NCI-H748 treated with DMSO at 0.1 percent for 48 hours (cell line): ENCODE measurements around the gene PRR19.

Experiments used
- DNase-seq: peaks from one replicate; lab custom pipeline; 2025; lab: John Stamatoyannopoulos, UW

The PRR19 gene

DNA sequence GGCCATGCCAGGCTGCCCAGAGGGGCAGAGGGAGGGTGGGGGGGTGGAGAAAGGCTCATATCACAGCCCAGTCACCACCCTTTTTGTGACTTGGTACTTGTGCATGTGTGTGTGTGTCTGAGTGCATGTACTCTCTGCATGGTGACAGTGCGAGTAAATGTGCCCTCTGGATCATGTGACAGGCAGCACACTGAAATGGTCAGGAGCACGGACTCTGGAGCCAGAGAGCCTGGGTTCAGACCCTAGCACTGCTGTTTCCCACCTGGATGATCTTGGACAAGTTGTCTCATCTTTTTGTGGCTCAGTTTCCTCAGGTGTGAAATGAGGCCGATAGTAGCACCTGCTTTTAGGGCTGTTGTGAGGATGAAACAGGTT is 30.9 kb upstream of the PRR19 start:
- no peak for DNase-seq

DNA sequence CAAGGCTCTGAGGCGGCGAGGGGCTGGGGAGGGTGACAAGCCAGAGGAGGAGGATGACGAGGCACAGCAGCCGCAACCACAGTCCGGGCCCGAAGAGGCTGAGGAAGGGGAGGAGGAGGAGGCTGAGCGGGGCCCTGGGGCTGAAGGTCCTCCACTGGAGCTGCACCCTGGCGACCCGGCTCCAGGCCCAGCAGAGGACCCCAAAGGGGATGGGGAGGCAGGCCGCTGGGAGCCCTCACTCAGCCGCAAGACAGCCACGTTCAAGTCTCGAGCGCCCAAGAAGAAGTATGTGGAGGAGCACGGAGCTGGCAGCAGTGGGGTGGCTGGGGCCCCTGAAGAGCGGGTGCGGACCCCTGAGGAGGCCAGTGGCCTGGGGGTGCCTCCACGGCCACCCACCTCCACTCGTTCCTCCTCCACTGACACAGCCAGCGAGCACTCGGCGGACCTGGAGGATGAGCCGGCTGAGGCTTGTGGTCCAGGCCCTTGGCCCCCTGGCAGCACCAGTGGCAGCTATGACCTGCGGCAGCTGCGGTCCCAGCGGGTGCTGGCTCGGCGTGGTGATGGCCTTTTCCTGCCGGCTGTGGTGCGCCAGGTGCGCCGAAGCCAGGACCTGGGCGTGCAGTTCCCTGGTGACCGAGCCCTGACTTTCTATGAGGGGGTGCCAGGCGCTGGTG is 29.9 kb upstream of the PRR19 start:
- no peak for DNase-seq

DNA sequence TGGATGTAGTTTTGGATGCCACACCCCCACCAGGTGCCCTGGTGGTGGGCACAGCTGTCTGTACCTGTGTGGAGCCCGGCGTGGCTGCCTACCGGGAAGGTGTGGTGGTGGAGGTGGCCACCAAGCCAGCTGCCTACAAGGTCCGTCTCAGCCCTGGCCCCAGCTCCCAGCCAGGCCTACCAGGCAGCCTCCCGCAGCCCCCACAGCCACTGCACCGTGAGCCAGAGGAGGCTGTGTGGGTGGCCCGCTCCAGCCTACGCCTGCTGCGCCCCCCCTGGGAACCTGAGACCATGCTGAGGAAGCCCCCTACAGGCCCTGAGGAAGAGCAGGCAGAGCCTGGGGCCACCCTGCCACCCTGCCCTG is 29.4 kb upstream of the PRR19 start:
- no peak for DNase-seq

DNA sequence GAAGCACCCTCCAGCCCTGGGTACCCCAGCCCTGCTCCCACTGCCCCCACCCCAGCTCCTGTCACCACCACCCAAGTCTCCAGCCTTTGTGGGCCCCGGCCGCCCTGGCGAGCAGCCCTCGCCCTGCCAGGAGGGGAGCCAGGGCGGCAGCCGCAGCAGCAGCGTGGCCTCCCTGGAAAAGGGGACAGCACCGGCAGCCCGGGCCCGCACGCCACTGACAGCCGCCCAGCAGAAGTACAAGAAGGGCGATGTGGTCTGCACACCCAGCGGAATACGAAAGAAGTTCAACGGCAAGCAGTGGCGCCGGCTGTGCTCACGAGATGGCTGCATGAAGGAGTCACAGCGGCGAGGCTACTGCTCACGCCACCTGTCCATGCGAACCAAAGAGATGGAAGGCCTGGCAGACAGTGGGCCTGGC is 28.9 kb upstream of the PRR19 start:
- no peak for DNase-seq

DNA sequence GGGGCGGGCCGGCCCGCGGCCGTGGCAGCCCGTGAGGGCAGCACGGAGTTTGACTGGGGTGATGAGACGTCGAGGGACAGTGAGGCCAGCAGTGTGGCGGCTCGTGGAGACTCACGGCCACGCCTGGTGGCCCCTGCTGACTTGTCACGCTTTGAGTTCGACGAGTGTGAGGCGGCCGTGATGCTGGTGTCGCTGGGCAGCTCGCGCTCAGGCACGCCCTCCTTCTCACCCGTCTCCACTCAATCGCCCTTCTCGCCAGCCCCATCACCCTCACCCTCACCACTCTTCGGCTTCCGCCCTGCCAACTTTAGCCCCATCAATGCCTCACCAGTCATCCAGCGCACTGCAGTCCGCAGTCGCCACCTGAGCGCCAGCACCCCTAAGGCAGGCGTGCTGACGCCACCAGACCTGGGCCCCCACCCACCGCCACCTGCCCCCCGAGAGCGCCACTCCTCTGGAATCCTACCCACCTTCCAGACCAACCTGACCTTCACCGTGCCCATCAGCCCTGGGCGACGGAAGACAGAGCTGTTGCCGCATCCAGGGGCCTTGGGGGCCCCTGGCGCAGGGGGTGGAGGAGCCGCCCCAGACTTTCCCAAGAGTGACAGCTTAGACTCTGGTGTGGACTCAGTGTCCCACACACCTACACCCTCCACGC is 28.4 kb upstream of the PRR19 start:
- DNase-seq = no peak

DNA sequence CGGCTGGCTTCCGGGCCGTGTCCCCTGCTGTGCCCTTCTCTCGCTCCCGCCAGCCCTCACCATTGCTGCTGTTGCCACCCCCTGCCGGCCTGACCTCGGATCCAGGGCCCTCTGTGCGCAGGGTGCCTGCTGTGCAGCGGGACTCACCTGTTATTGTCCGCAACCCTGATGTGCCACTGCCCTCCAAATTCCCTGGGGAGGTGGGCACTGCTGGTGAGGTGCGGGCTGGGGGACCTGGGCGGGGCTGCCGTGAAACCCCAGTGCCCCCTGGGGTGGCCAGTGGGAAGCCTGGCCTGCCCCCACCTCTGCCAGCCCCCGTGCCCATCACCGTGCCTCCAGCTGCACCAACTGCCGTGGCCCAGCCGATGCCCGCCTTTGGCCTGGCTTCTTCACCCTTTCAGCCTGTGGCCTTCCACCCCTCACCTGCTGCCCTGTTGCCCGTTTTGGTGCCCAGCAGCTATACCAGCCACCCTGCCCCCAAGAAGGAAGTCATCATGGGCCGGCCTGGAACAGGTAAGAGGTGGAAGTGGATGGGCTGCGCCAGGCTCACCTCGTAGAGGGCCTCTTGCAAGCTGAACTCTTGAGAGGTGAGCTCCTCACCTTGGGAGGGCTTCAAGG is 27.8 kb upstream of the PRR19 start:
- DNase-seq = no peak

DNA sequence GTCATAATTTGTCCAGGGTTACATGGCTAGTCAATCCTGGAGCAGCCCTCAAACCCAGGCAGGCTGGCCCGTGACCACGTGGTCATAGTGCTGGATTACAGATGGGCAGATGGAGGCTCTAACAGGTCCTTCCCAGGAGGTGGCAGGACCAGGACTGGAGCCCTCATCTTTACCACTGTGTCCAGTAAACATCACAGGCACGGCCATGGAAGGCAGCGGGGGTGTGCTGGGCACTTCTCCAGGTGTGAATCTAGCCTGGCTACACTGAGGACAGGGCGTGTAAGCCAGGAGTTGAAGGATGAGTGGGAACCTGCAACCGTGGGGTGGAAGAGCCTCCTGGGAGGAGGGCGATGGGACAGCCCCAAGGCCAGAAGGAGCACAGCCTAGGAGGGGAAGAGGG is 26.8 kb upstream of the PRR19 start:
- no peak for DNase-seq

DNA sequence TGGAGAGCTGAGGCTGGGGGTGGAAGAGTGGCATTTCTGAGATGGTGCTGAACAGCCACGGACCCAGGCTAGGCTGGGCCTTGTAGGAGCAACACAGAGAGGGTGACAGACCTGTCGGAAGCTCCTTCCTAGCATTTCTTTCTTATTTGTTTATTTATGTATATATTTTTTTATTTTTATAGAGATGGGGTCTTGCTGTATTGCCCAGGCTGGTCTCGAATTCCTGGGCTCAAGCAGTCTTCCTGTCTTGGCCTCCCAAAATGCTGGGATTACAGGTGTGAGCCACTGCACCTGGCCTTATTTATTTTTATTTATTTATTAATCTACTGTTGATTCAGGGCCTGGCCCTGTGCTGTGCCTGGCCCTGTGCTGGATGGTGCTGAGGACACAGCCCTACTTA is 26.4 kb upstream of the PRR19 start:
- DNase-seq = no peak

DNA sequence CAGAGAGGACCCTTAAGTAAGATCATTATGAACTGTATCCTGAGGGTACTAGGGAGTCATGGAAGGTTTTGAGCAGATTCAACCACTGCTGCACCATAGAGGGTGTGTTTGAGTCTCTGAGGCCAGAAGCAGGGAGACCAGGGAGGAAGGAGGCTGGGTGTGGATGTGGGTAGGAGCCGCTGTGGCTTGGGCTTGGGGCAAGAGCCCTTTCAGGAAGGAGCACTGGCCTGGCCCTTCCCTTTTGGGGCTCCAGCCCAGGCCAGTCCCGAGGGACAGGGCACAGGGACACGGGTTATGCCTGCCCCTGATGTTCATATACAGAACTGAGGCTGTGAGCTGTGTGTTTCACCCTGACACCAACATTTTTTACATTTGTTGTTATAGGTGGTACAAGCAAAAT is 25.6 kb upstream of the PRR19 start:
- DNase-seq = no peak

DNA sequence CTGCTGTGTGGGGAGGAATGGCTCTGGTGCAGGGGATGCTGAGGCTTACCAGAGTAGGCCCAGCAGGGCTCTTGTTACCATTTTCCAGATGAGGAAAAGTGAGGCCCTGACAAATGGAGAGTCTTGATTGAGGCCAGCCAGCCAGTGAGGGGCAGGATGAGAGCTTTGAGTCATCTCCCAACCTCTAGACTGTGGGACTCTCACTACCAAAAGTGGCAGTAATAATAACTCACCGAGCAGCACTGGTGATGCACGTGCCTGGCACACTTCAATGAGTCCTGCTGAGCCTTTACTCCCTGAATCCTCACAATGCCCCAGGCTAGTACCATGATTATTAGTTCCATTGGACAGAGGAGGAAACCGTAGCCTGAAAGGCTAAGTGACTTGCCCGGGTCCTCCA is 25.1 kb upstream of the PRR19 start:
- no peak for DNase-seq

DNA sequence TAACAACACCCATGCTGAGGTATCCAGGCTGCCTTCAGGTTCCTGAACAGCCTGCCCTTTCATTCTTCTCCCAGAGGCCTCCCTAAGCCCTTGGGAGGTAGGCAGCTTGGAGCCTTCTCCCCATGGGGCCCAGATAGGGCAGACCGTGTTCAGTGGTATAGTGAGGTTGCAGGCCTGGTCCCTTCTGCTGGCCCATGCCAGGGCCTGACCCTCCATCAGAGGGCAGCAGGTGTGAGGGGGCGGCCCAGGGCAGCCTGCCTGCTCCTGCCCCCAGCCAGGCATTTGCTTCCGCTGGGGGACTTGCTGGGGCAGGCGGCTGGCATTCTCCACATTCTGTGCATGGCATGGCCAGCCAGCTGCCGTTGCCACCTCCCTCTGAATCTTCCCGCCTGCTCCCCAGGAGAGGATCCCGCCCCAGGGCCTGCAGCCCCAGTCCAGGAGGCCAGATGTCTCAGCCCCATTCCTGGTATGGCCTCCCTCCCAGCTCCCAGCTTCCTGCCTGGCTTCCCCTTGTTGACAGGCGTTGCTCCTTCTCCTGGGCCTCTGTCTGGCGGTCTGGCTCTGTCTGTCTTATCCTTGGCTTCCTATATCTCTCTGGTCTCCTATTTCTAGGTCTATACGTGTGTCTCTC is 24.0 kb upstream of the PRR19 start:
- DNase-seq = no peak

DNA sequence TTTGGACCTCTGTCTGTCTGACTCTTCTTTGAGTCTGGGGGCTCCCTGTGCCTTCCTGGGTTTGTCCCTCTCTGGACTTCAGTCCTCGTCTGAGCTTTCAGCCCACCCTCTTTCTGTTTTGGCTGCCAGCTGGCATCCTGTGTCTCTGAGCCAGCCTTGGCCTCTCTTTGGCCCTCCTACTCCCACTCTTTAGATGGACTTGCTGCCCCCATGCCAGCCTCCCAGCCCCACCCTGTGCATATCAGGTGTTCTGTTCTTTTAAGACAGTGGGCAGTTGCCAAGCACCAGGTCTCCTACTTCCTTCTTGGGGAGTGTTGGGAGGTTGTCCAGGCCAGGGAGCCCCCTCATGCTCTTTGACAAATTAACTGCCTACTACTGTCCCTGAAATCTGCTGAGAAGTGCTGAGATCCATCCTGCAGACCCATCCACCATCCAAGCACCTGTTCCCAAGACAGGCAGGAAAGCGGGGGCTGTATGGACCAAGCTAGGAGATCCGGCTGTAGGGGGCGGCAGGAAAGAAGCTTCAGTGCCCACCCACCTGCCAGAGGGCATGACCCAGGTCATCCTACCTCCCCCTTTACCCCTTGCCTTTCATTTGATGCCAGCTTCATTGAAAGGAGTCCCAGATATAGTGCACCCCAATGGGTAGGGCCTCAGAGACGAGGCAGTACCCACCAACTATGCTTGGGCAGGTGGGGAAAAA is 23.3 kb upstream of the PRR19 start:
- no peak for DNase-seq

DNA sequence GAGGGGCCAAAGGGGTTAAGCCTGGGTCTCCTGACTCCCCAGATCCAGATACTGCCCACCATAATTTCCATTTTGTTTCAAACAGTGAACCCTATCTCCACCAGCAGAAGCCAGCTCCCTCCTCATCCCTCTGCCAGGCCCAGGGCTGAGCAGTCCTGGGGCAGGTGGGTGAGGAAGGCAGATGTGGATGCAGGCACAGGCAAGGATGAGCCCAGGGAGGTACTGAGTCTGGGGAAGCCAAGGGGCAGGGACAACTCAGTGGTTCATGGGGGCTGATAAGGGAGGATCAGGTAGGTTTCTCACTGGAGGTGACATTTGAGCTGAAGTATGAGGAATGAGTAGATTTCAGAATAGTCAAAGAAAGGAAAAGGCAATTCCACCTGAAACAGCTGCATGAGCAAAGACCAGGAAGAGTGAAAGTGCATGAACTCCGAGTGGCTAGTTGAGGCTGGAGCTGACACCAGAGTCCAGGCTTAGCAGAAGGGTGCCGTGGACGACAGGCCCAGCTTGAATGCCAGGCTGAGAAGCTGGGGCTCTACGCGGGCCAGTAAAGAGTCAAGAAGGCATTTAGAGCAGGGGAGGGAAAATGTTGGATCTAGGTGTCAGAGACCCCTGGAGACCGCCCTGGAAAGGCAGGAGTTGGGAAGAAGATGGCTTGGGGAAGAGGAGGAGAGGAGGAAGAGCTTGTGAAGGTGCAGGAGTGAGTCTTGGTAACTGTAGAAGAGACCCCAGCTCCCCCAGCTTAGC is 22.6 kb upstream of the PRR19 start:
- no peak for DNase-seq

DNA sequence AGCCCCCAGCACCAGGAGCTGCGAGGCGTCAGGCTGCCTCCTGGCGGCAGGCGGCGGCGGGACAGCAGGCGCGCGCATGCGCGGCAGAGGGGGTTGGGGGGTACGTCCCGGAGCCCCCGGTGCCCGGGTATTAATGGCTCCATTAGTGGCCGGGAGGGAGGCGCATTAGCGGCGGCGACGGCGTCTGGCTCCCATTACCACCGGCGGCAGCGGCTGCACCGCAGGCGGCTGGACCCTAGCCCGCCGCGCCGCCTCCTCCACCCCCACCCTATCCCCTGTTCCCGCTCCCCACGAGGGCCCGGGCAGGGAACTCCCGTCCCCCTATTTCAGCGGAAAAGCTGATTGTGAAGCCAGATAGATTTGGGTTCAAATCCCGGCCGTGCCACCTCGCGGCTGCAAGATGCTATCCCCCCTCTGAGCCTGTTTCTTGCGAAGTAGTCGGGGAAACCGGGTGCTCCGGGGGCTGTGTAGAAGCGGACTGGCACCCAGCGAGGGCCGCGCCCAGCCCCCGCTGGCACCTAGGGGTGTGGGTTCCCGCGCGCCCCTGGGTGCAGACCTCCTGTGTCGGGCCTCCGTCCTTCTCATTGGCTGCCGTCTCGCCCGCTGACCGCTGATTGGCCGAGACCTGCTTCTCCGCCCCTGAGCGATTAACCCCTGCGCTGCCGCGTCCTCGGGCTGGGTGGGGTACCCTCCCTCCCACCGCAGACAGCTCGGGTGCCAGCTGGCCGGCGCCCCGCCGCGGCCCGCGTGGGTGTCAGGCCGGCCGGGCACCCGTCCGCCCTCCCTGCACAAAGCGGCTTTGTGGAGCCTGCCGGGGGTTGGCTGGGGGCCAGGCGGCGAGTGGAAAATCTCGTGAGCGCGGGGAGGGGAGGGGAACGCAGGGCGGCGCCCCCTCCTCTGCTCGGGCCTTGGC is 21.8 kb upstream of the PRR19 start:
- peak; percentile 83 for DNase-seq

DNA sequence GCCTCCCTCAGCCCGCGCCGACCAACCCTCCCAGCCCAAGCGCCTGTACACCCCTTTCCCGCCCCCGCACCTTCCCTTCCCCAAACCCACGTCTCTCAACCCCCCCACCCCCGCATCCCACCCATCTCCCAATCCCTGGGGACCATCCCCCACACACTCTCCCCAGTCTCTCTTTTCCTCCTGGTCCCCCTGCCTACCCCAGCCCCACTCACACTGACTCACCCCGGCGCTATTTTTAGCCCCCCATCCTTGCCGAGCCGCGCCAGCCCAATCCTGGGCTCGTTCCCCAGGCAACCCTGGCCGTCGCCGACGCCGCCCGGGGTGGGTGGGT is 21.2 kb upstream of the PRR19 start:
- no peak for DNase-seq

DNA sequence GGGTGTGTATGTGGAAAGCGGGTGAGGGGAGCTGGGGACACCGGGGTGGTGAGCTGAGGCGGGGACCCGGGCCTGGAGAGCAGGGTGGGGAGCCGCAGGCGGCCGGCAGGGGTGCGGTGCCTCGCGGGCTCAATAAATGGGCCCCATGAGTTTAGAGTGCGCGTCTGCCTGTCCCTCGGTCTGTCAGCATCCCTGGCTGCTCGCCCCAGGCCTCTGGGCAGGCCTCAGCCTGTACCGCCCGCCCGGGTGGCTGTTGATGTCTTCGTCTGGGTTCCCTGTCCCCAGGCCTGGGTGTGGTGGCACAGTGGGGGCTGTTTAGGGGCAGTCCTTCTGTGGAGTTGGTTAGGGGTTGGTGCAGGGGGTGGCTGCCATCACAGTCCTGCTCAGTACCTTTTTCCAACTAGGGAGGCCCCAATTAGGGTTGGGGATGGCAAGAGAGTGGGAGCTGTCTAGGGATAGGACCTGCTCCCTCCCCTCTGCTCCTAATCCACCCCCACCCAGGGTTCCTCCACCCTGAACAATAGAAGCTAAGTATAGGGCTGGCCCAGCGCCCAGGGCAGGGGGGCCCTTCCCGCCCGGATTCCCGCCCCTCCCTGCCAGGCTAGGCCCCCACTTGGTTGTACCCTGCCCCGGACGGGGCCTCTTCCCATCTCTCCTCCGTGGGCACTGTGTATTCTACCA is 20.6 kb upstream of the PRR19 start:
- peak; percentile 33 for DNase-seq

DNA sequence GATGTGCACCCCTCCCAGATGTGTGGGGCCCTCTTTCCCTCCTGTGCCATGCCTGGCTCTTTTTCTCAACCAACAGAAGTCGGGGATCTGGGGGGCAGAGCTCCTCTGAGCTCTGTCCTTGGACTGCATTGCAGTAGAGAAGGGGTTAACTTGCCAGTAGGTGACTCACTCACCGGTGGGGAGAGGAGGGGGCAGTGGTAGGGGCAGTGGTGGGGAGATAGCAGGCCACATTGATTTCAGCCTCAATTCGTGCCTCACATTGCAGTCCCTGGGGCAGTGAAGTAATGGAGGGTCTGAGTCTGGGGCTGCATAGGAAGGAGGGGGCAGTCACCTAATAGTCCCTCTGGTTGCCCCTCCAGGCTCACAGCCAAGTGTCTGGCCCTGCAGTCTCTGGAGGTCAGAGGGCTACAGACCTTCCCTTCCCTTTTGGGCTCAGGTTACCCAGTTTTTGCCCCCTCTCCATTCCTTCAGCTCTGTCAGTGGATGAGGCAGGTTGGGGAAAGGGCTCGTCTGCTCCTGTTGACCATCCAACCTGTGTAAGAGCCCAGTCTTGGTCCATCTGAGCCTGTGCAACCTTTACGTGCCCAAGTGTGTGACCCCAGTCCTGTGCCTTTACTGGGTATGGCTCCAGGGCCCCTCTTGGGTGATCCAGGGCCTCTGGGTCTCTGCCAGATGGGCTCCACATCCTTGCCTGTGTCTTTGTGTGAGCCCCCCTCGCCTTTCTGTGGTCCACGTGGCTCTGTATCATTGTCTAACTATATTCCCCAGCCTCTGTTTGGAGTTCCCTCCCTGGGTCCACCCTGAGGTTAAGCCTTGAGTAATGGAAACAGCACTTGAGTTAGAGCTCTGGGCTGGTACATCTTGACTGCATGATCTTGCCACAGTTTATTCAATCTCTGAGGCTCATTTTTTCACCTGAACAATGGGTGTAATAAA is 19.8 kb upstream of the PRR19 start:
- DNase-seq = no peak

DNA sequence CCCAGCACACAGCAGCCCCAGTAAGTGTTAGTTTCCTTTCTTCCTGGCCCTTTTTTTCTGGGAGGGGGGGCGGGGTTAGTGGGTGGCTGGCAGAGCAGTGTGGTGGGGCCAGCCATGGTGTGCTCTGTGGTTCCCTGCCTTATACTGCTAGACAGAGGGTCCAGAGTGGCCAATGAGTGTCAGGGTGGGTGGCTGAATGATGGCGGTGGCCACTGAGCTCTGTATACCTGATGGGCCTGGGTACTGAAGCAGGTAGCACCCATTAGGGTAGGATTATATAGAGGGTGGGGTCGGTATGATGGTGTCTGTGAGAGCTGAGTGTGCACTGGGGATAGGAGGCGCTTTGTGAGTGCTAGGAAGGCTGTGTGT is 19.1 kb upstream of the PRR19 start:
- no peak for DNase-seq
